OCI-LY1 (cell line): ENCODE measurements around the gene DEFB119.

ENCODE experiments used
- H2AFZ ChIP-seq: fragments of 200-600 bp; sonication (generic), shearing (Covaris generic); 2 replicates; pipeline ENCODE4 v1.6.0; 2014; ENCODE audit warnings: antibody characterized with exemption, mild to moderate bottlenecking, low read length
- H3F3A ChIP-seq: fragments of 200-600 bp; sonication (generic), shearing (Covaris generic); 2 replicates; pipeline ENCODE4 v1.6.0; 2014; ENCODE audit warnings: mild to moderate bottlenecking, antibody characterized with exemption, low read length, moderate library complexity; ENCODE audit not compliant: insufficient read depth
- H3K27ac ChIP-seq: fragments of 200-600 bp; sonication (generic); 2 replicates; pipeline ENCODE4 v1.5.1; 2014; ENCODE audit warnings: low read length, mixed run types, mild to moderate bottlenecking, low read depth; ENCODE audit not compliant: poor library complexity, severe bottlenecking
- H3K27me3 ChIP-seq: fragments of 200-600 bp; sonication (generic); 2 replicates; pipeline ENCODE4 v1.6.0; 2014; ENCODE audit warnings: antibody characterized with exemption, mild to moderate bottlenecking, low read length, moderate library complexity; ENCODE audit not compliant: insufficient read depth
- H3K36me3 ChIP-seq: fragments of 200-600 bp; sonication (generic); 2 replicates; pipeline ENCODE4 v1.6.1; 2014; ENCODE audit warnings: mild to moderate bottlenecking, antibody characterized with exemption, low read length, moderate library complexity, mixed read lengths; ENCODE audit not compliant: insufficient read depth
- H3K4me1 ChIP-seq: fragments of 200-600 bp; sonication (generic); 2 replicates; pipeline ENCODE4 v1.5.1; 2014; ENCODE audit warnings: mild to moderate bottlenecking, low read length, moderate library complexity; ENCODE audit not compliant: insufficient read depth, severe bottlenecking
- H3K4me2 ChIP-seq: fragments of 200-600 bp; sonication (generic), shearing (Covaris generic); 2 replicates; pipeline ENCODE4 v1.6.1; 2014; ENCODE audit warnings: low read length
- H3K4me3 ChIP-seq: fragments of 200-600 bp; sonication (generic); 2 replicates; pipeline ENCODE4 v1.5.1; 2014; ENCODE audit warnings: low read length, low read depth, mild to moderate bottlenecking, mixed read lengths; ENCODE audit not compliant: poor library complexity, severe bottlenecking
- H3K79me2 ChIP-seq: fragments of 200-600 bp; shearing (Covaris generic); 2 replicates; pipeline ENCODE4 v1.6.1; 2016; ENCODE audit warnings: mixed run types, low read length, mixed read lengths; ENCODE audit not compliant: insufficient read depth
- H3K9ac ChIP-seq: fragments of 200-600 bp; sonication (generic), shearing (Covaris generic); 2 replicates; pipeline ENCODE4 v1.6.1; 2014; ENCODE audit warnings: mild to moderate bottlenecking, low read length, mixed read lengths
- H3K9me2 ChIP-seq: fragments of 200-600 bp; sonication (generic), shearing (Covaris generic); 2 replicates; pipeline ENCODE4 v1.6.1; 2014; ENCODE audit warnings: low read depth, mild to moderate bottlenecking, low read length, mixed read lengths
- H3K9me3 ChIP-seq: fragments of 200-600 bp; shearing (Covaris generic); 2 replicates; pipeline ENCODE4 v1.6.1; 2014; ENCODE audit warnings: low read length, mixed read lengths
- H4K20me1 ChIP-seq: fragments of 200-600 bp; sonication (generic), shearing (Covaris generic); 2 replicates; pipeline ENCODE4 v1.6.0; 2016; ENCODE audit warnings: mild to moderate bottlenecking, low read length; ENCODE audit not compliant: insufficient read depth
- EZH2 ChIP-seq: fragments of 200-600 bp; sonication (generic), shearing (Covaris generic); IDR thresholded peaks from 2 replicates; pipeline ENCODE4 v1.8.0; 2017; ENCODE audit warnings: borderline replicate concordance, mixed run types, mild to moderate bottlenecking, antibody characterized with exemption, low read length, moderate library complexity, mixed read lengths
- TF ChIP-seq, protein P1 (sequence below): fragments of 200-600 bp; sonication (generic), shearing (Covaris generic); IDR thresholded peaks from 2 replicates; pipeline ENCODE4 v1.5.1; 2017; ENCODE audit warnings: mild to moderate bottlenecking, antibody characterized with exemption, low read length, moderate library complexity, mixed read lengths

DEFB119 gene

DNA sequence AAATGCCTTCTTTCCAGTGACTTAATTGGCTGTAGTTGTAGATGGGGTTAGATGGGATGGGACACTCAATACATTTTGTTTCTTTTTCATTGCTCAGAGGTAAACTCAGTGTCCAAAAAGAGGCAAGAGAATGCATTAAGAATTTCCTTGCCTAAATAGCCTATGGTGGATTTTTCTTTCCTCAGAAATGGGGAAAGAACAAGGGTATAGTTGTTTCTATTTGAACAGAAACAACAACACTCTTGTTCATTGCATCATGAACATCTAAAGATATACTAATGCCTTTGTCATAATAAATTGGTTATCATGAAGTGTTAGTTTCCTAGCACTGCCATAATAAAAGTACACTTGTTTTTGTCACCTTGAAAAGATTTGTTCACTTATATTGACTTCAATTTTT is 35.4 kb upstream of the DEFB119 start:
- no peaks in the 10 kb centered on the region for H3F3A ChIP-seq
- no peaks in the 10 kb centered on the region for H3K79me2 ChIP-seq
- H3K4me2 ChIP-seq = no peak overlapping the region
- no peaks in the 10 kb centered on the region for H3K9me3 ChIP-seq
- no peaks in the 10 kb centered on the region for H3K9me2 ChIP-seq
- H4K20me1 ChIP-seq = no peaks in the 10 kb centered on the region
- H2AFZ ChIP-seq = no peak overlapping the region
- no peaks in the 10 kb centered on the region; the same call in 1 of the 2 replicates for H3K27me3 ChIP-seq
- TF ChIP-seq, protein P1, sequence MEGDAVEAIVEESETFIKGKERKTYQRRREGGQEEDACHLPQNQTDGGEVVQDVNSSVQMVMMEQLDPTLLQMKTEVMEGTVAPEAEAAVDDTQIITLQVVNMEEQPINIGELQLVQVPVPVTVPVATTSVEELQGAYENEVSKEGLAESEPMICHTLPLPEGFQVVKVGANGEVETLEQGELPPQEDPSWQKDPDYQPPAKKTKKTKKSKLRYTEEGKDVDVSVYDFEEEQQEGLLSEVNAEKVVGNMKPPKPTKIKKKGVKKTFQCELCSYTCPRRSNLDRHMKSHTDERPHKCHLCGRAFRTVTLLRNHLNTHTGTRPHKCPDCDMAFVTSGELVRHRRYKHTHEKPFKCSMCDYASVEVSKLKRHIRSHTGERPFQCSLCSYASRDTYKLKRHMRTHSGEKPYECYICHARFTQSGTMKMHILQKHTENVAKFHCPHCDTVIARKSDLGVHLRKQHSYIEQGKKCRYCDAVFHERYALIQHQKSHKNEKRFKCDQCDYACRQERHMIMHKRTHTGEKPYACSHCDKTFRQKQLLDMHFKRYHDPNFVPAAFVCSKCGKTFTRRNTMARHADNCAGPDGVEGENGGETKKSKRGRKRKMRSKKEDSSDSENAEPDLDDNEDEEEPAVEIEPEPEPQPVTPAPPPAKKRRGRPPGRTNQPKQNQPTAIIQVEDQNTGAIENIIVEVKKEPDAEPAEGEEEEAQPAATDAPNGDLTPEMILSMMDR = no peak
- TF ChIP-seq EZH2 = no peak
- H3K36me3 ChIP-seq = no peaks in the 10 kb centered on the region
- no peak overlapping the region for H3K27ac ChIP-seq
- H3K9ac ChIP-seq = no peak overlapping the region
- H3K4me3 ChIP-seq = no peak overlapping the region
- H3K4me1 ChIP-seq = no peaks in the 10 kb centered on the region

DNA sequence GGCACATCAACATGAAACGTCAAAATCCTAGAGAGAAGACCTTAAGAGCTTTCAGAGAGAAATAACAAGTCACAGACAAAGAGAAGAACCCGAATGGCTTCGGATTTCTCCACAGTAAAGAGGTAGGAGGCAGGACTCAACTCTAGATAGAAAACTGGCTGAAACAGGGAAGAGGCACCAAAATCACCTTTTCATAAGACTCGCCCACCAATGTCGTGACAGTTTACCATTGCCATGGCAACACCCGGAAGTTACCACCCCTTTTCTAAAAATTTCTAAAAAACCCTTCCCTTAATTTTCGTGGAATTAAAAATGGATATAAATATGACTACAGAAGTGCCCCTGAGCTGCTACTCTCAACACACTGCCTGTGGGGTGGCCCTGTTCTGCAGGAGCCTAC is 27.9 kb upstream of the DEFB119 start:
- H3K9ac ChIP-seq = no peak overlapping the region
- no peaks in the 10 kb centered on the region for H3K36me3 ChIP-seq
- no peak overlapping the region for H3K27ac ChIP-seq
- no peaks in the 10 kb centered on the region for H3F3A ChIP-seq
- H3K27me3 ChIP-seq = no peaks in the 10 kb centered on the region
- no peaks in the 10 kb centered on the region for H4K20me1 ChIP-seq
- H3K4me3 ChIP-seq = no peak overlapping the region
- no peaks in the 10 kb centered on the region for H3K4me1 ChIP-seq
- H3K9me2 ChIP-seq = no peaks in the 10 kb centered on the region
- H3K4me2 ChIP-seq = no peak overlapping the region
- TF ChIP-seq, protein P1 = no peak
- no peak for TF ChIP-seq EZH2
- H2AFZ ChIP-seq = no peak overlapping the region
- H3K79me2 ChIP-seq = no peaks in the 10 kb centered on the region
- H3K9me3 ChIP-seq = no peaks in the 10 kb centered on the region

- no peaks in the 10 kb centered on the region for H3K9me3 ChIP-seq
- no peaks in the 10 kb centered on the region for H3K9me2 ChIP-seq
- no peak overlapping the region for H3K27ac ChIP-seq
- no peaks in the 10 kb centered on the region for H3K79me2 ChIP-seq
- H3F3A ChIP-seq = no peaks in the 10 kb centered on the region
- H3K4me2 ChIP-seq = no peak overlapping the region
- H3K9ac ChIP-seq = no peak overlapping the region
- no peak overlapping the region for H3K4me3 ChIP-seq
- H4K20me1 ChIP-seq = no peaks in the 10 kb centered on the region
- TF ChIP-seq, protein P1 = no peak
- TF ChIP-seq EZH2 = no peak
- H3K27me3 ChIP-seq = no peaks in the 10 kb centered on the region
- H3K36me3 ChIP-seq = no peaks in the 10 kb centered on the region
- no peaks in the 10 kb centered on the region for H3K4me1 ChIP-seq
- H2AFZ ChIP-seq = no peak overlapping the region
These were observed 25.3 kb upstream of the DEFB119 start for GRCh38 chr20:31415653-31416052.
